Measurements from ENCODE around the gene MACROD1.

Gene MACROD1

DNA sequence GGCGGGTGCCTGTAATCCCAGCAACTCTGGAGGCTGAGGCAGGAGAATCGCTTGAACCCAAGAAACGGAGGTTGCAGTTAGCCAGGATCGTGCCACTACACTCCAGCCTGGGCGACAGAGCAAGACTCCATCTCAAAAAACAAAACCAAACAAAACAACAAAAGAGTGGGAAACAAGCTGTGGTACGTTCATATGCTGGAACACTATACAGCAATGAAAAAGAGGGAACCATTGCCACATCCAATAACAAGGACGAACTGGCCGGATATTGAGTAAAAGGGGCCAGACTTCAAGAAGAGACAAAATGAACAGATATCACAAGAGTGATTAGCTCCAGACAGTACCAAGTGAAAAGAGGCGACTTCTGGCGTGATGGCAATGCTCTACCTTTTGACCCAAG, 4.9 kb downstream of the MACROD1 start:
- DNase-seq (ENCODE audit: low spot score) (no peak), ATAC-seq (ENCODE audit: low read depth) (no peak)
- Histone ChIP-seq H3K9me3 (ENCODE audit: severe bottlenecking) (no peaks in the 10 kb centered on the region), H3K27ac (ENCODE audit: poor library complexity, severe bottlenecking) (no peak overlapping the region), H3K4me1 (ENCODE audit: insufficient read depth, poor library complexity, severe bottlenecking) (peaks cover 3% of the 10 kb centered on the region), H3K36me3 (ENCODE audit: low read depth) (no peaks in the 10 kb centered on the region), H3K27me3 (ENCODE audit: insufficient read depth, poor library complexity, severe bottlenecking) (no peaks in the 10 kb centered on the region), H3K4me3 (ENCODE audit: severe bottlenecking) (no peak overlapping the region)
- TF ChIP-seq, protein P1, sequence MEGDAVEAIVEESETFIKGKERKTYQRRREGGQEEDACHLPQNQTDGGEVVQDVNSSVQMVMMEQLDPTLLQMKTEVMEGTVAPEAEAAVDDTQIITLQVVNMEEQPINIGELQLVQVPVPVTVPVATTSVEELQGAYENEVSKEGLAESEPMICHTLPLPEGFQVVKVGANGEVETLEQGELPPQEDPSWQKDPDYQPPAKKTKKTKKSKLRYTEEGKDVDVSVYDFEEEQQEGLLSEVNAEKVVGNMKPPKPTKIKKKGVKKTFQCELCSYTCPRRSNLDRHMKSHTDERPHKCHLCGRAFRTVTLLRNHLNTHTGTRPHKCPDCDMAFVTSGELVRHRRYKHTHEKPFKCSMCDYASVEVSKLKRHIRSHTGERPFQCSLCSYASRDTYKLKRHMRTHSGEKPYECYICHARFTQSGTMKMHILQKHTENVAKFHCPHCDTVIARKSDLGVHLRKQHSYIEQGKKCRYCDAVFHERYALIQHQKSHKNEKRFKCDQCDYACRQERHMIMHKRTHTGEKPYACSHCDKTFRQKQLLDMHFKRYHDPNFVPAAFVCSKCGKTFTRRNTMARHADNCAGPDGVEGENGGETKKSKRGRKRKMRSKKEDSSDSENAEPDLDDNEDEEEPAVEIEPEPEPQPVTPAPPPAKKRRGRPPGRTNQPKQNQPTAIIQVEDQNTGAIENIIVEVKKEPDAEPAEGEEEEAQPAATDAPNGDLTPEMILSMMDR (IDR thresholded peaks at IDR 0.05; ENCODE audit: poor library complexity, severe bottlenecking) = no peak

DNA sequence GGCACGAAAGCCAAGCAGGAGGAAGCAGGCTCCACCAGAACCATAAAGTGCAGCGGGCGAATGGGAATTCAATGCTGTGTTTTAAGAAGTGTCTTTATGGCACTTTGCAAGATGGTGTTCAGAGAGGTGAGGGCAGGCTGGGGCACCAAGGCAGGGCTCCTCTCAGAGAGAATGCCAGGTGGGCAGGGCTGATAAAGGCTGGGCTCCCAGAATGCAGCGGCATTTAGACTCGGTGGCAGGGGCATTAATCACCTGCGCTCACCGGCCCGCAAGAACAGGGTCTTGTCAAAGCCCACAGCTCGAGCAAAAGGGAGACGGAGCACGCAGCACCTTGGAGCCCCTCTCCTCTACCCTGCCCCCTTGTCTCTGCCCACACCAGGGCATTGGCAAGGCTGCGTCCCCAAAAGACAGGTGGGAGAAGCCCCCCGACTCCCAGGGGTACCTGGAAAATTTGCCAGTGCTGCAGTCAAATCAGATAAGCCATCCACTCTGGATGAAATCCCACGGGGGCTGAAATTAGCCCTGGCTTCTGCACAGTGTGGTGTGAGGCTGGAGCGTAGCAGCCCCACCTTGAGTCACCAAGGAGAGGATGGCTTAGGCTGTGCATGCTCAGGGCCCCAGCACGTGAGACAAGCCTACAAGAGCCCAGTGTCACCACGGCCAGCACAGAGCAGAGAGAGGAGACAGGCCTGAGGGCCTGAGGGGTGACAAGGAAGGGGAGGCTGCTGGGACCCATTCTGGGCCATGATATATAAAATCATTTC, 8.1 kb downstream of the MACROD1 start:
- Histone ChIP-seq H3K36me3 (ENCODE audit: low read depth) (no peaks in the 10 kb centered on the region), H3K4me1 (ENCODE audit: insufficient read depth, poor library complexity, severe bottlenecking) (no peaks in the 10 kb centered on the region), H3K27ac (ENCODE audit: poor library complexity, severe bottlenecking) (no peak overlapping the region), H3K27me3 (ENCODE audit: insufficient read depth, poor library complexity, severe bottlenecking) (no peaks in the 10 kb centered on the region), H3K4me3 (ENCODE audit: severe bottlenecking) (no peak overlapping the region), H3K9me3 (ENCODE audit: severe bottlenecking) (no peaks in the 10 kb centered on the region)
- TF ChIP-seq, protein P1 (IDR thresholded peaks at IDR 0.05; ENCODE audit: poor library complexity, severe bottlenecking) = no peak
- no peak for ATAC-seq (ENCODE audit: low read depth)
- no peak for DNase-seq (ENCODE audit: low spot score)

DNA sequence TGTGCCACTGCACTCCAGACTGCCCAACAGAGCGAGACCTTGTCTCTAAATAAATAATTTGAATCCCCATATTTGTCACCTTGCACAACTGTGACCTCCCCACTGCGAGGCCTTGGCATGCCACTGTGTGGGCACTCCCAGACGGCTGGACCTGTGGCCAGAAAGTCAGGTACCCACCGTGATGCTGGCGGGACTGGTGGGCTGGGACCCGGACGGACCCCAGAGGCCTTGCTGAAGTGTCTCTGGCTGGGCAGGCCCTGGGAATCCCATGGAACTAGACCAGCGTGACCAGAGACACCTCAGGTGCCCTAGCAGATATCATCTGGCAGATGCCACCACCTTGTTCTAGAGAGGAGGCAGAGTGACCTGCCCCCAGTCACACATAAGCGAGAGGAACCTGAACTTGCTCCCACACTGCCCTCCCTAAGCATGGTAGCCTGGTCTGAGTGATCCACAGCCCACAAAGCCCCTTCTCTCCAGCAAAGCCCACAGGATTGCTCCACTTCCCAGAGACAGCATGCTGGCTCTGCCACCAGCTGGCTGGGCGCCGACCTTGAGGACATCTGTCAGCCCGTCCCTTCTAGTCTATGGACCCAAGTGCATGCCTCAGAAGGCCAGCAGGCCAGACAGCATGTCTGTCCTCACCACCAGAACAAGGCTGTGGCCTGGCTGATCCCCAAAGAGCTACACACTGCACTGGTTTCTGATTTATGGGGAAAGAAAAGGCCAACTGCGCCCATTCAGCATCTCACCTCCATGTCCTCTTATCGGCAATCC, 9.5 kb downstream of the MACROD1 start:
- Histone ChIP-seq H3K27ac (ENCODE audit: poor library complexity, severe bottlenecking) (no peak overlapping the region), H3K36me3 (ENCODE audit: low read depth) (no peaks in the 10 kb centered on the region), H3K9me3 (ENCODE audit: severe bottlenecking) (no peaks in the 10 kb centered on the region), H3K27me3 (ENCODE audit: insufficient read depth, poor library complexity, severe bottlenecking) (no peaks in the 10 kb centered on the region), H3K4me1 (ENCODE audit: insufficient read depth, poor library complexity, severe bottlenecking) (no peaks in the 10 kb centered on the region), H3K4me3 (ENCODE audit: severe bottlenecking) (no peak overlapping the region)
- TF ChIP-seq, protein P1 (IDR thresholded peaks at IDR 0.05; ENCODE audit: poor library complexity, severe bottlenecking) = no peak
- DNase-seq (ENCODE audit: low spot score) (no peak), ATAC-seq (ENCODE audit: low read depth) (no peak)

DNA sequence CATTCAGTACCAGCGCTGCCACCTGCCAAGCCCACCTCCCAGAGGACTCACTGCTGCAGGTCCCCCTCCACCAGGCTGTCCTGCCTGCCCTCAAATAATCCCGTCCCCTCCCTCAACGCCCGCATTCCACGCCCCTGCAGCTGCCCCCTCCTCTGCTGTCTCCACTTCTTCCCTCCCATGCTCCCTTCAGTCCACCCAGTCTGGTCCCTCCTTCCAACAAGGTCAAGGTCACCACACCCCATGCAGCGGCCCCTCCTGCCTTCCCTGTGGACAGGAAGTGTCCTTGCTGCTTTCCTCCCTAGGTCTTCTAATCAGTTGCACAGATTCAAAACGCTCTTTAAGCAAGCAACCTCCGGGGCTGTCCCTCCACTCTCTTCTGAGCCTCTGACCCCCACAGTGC, 12.1 kb downstream of the MACROD1 start:
- Histone ChIP-seq H3K36me3 (ENCODE audit: low read depth) (no peaks in the 10 kb centered on the region), H3K27me3 (ENCODE audit: insufficient read depth, poor library complexity, severe bottlenecking) (no peaks in the 10 kb centered on the region), H3K4me3 (ENCODE audit: severe bottlenecking) (no peak overlapping the region), H3K27ac (ENCODE audit: poor library complexity, severe bottlenecking) (no peak overlapping the region), H3K4me1 (ENCODE audit: insufficient read depth, poor library complexity, severe bottlenecking) (no peaks in the 10 kb centered on the region), H3K9me3 (ENCODE audit: severe bottlenecking) (no peaks in the 10 kb centered on the region)
- ATAC-seq (ENCODE audit: low read depth) (no peak), DNase-seq (ENCODE audit: low spot score) (no peak)
- TF ChIP-seq, protein P1 (IDR thresholded peaks at IDR 0.05; ENCODE audit: poor library complexity, severe bottlenecking) = no peak
